ENCODE results near the gene PRKD2.

Gene PRKD2

DNA sequence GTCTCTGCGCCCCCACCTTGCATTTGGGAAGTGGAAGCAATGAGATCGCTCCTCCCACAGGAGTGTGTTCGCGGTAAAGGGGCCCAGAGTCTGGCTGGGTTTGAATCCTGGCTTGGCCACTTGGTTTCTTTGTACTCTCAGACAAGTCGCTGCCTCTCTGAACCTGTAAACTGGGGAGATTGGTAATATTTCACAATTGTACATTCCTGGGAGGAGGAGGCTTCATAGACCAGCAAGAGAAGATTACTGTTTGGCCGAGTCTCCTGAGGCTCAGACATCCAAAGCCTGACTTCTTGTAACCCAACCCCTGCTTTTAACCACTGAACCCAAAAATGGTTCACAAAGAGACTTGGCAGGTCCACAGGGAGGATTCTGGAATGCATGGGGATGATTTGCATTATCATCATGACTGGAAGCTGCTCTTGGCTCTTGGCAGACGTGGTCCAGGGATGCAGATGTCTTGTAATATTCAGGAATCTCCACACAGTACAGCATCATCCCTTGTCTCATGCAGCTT lies 43.0 kb upstream of the PRKD2 start:
- peaks cover 9% of the 10 kb centered on the region for H3K4me1 Mint-ChIP-seq
- no peaks in the 10 kb centered on the region for H3K27me3 Mint-ChIP-seq (ENCODE audit: low read depth, poor library complexity)
- H3K4me3 Mint-ChIP-seq: no peak overlapping the region
- DNase-seq: no peak
- no peak overlapping the region for H3K27ac Mint-ChIP-seq
- peaks cover 14% of the 10 kb centered on the region for H3K36me3 Mint-ChIP-seq (ENCODE audit: low read depth)
- TF ChIP-seq, protein P1, sequence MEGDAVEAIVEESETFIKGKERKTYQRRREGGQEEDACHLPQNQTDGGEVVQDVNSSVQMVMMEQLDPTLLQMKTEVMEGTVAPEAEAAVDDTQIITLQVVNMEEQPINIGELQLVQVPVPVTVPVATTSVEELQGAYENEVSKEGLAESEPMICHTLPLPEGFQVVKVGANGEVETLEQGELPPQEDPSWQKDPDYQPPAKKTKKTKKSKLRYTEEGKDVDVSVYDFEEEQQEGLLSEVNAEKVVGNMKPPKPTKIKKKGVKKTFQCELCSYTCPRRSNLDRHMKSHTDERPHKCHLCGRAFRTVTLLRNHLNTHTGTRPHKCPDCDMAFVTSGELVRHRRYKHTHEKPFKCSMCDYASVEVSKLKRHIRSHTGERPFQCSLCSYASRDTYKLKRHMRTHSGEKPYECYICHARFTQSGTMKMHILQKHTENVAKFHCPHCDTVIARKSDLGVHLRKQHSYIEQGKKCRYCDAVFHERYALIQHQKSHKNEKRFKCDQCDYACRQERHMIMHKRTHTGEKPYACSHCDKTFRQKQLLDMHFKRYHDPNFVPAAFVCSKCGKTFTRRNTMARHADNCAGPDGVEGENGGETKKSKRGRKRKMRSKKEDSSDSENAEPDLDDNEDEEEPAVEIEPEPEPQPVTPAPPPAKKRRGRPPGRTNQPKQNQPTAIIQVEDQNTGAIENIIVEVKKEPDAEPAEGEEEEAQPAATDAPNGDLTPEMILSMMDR (IDR thresholded peaks at IDR 0.05): no peak
- no peaks in the 10 kb centered on the region for H3K9me3 Mint-ChIP-seq

DNA sequence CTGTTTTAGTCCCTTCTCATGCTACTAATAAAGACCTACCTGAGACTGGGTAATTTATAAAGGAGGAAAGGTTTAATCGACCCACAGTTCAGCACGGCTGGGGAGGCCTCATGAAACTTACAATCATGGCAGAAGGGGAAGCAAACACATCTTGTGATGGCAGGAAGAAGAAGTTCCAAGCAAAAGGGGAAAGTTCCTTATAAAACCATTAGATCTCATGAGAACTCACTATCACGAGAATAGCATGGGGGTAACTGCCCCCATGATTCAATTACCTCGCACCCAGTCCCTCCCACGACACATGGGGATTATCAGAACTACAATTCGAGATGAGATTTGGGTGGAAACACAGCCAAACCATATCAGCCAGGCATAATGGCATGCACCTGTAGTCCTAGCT lies 42.3 kb upstream of the PRKD2 start:
- DNase-seq: no peak
- Mint-ChIP-seq H3K4me3 (no peak overlapping the region), H3K9me3 (no peaks in the 10 kb centered on the region), H3K27ac (no peak overlapping the region), H3K36me3 (ENCODE audit: low read depth) (peaks cover 14% of the 10 kb centered on the region), H3K4me1 (peaks cover 9% of the 10 kb centered on the region), H3K27me3 (ENCODE audit: low read depth, poor library complexity) (no peaks in the 10 kb centered on the region)
- TF ChIP-seq, protein P1 (IDR thresholded peaks at IDR 0.05): no peak

DNA sequence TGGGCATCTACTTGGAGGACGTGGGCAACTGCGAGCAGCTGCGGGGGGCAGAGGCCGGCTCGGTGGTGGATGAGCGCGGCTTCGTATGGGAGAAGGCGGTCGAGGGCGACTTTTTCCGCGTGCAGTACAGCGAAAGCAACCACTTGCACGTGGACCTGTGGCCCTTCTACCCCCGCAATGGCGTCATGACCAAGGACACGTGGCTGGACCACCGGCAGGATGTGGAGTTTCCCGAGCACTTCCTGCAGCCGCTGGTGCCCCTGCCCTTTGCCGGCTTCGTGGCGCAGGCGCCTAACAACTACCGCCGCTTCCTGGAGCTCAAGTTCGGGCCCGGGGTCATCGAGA lies 39.6 kb upstream of the PRKD2 start:
- TF ChIP-seq, protein P1 (IDR thresholded peaks at IDR 0.05): no peak
- Mint-ChIP-seq H3K36me3 (ENCODE audit: low read depth) (peaks cover 24% of the 10 kb centered on the region), H3K4me1 (peaks cover 9% of the 10 kb centered on the region), H3K27me3 (ENCODE audit: low read depth, poor library complexity) (no peaks in the 10 kb centered on the region), H3K27ac (no peak overlapping the region), H3K4me3 (no peak overlapping the region), H3K9me3 (no peaks in the 10 kb centered on the region)
- DNase-seq: no peak

DNA sequence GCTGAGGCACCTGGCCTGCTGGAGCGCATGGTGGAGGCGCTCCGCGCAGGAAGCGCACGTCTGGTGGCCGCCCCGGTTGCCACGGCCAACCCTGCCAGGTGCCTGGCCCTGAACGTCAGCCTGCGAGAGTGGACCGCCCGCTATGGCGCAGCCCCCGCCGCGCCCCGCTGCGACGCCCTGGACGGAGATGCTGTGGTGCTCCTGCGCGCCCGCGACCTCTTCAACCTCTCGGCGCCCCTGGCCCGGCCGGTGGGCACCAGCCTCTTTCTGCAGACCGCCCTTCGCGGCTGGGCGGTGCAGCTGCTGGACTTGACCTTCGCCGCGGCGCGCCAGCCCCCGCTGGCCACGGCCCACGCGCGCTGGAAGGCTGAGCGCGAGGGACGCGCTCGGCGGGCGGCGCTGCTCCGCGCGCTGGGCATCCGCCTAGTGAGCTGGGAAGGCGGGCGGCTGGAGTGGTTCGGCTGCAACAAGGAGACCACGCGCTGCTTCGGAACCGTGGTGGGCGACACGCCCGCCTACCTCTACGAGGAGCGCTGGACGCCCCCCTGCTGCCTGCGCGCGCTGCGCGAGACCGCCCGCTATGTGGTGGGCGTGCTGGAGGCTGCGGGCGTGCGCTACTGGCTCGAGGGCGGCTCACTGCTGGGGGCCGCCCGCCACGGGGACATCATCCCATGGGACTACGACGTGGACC lies 39.1 kb upstream of the PRKD2 start:
- Mint-ChIP-seq H3K27me3 (ENCODE audit: low read depth, poor library complexity) (no peaks in the 10 kb centered on the region), H3K27ac (no peak overlapping the region), H3K4me1 (peaks cover 9% of the 10 kb centered on the region), H3K36me3 (ENCODE audit: low read depth) (peaks cover 24% of the 10 kb centered on the region), H3K9me3 (no peaks in the 10 kb centered on the region), H3K4me3 (no peak overlapping the region)
- DNase-seq: no peak
- TF ChIP-seq, protein P1 (IDR thresholded peaks at IDR 0.05): no peak

DNA sequence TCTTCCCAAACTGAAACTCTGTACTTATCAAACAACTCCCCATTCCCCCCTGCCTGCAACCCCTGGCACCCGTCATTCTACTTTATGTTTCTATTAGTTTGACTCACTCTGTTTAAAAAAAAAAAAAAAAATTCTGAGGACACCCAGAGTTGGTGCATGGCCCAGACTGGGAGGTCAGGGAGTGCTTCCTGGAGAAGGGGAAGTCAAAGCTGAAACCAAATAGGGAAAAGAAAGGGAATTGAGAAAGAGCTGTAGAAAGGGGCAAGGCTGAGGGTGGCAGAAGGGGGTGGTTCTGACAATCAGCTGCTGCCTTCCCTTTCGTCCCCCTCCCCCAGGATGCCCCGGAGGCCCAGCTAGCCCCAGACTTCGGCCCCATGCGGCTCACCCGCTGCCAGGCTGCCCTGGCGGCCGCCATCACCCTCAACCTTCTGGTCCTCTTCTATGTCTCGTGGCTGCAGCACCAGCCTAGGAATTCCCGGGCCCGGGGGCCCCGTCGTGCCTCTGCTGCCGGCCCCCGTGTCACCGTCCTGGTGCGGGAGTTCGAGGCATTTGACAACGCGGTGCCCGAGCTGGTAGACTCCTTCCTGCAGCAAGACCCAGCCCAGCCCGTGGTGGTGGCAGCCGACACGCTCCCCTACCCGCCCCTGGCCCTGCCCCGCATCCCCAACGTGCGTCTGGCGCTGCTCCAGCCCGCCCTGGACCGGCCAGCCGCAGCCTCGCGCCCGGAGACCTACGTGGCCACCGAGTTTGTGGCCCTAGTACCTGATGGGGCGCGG lies 38.4 kb upstream of the PRKD2 start:
- Mint-ChIP-seq H3K4me1 (peaks cover 9% of the 10 kb centered on the region), H3K27ac (peak overlapping the region; percentile 91), H3K9me3 (no peaks in the 10 kb centered on the region), H3K27me3 (ENCODE audit: low read depth, poor library complexity) (no peaks in the 10 kb centered on the region), H3K4me3 (no peak overlapping the region), H3K36me3 (ENCODE audit: low read depth) (peaks cover 32% of the 10 kb centered on the region)
- TF ChIP-seq, protein P1 (IDR thresholded peaks at IDR 0.05): no peak
- no peak for DNase-seq
